Esophagus muscularis mucosa (tissue), 4 donors: Measurements from ENCODE around the gene SLC38A7. TPM values are rescaled to one million over a fixed set of nuclear protein-coding genes. Genes with fewer than 3 reads are reported as not detected.

Experiments
- DNase-seq: peaks from one replicate; pipeline ENCODE4 v3.0.0-alpha.2; 2017; ENCODE audit errors: extremely low spot score
- H3K27ac ChIP-seq, 4 donors: fragments of 200-600 bp; sonication (generic); replicated peaks in 1 of 4; 1 replicate in 3 of 4; 2 replicates in 1 of 4; pipeline ENCODE4 v1.5.1; 2016 to 2019; ENCODE audit warnings: mild to moderate bottlenecking in 1 of 4
- H3K27me3 ChIP-seq, 4 donors: fragments of 200-600 bp; sonication (generic); one replicate each; pipeline versions ENCODE4 v1.5.1 to v1.6.0; 2016 to 2019
- H3K36me3 ChIP-seq, 4 donors: fragments of 200-600 bp; sonication (generic); one replicate each; pipeline ENCODE4 v1.5.1; 2016 to 2019
- H3K4me1 ChIP-seq, 4 donors: fragments of 200-600 bp; sonication (generic); one replicate each; pipeline ENCODE4 v1.5.1; 2016 to 2019
- H3K4me3 ChIP-seq, 4 donors: fragments of 200-600 bp; sonication (generic); 1 replicate in 2 of 4; 2 replicates in 2 of 4; pipeline ENCODE4 v1.5.1; 2016 to 2019; ENCODE audit warnings: mild to moderate bottlenecking in 4 of 4, moderate library complexity in 1 of 4
- H3K9me3 ChIP-seq, 4 donors: fragments of 200-600 bp; sonication (generic); 1 replicate in 3 of 4; 2 replicates in 1 of 4; pipeline ENCODE4 v1.5.1; 2016 to 2019
- EP300 ChIP-seq: sonication (generic); formaldehyde crosslinking; IDR thresholded peaks from one replicate; pipeline ENCODE4 v1.6.1; 2017; ENCODE audit warnings: antibody characterized with exemption
- POLR2A ChIP-seq: fragments of 450-650 bp; IDR thresholded peaks from one replicate; pipeline ENCODE4 v1.6.1; 2017; ENCODE audit warnings: antibody characterized with exemption, moderate library complexity, mild to moderate bottlenecking, low read depth
- POLR2AphosphoS5 ChIP-seq, 2 donors: sonication (generic); formaldehyde crosslinking; IDR thresholded peaks; one replicate each; pipeline ENCODE4 v1.6.1; 2017; ENCODE audit warnings: antibody characterized with exemption in 2 of 2
- WGBS: methylation state at CpG from one replicate; pipeline ENCODE4 v1.1.5; 2018; 5-methylcytosine and 5-hydroxymethylcytosine counted together
- intact Hi-C: fragments of 100-400 bp; cut with DNase I; formaldehyde crosslinking; loops from one replicate; pipeline ENCODE4 v1.15.1; 2023
- total RNA-seq, 4 donors: library from RNA; depleted of rRNA; stranded (reverse); fragments of >200 nt; gene quantifications; one replicate each; pipeline versions ENCODE4 v1.1.0 to v1.2.1, GENCODE V29; 2016
- TF ChIP-seq, protein P1 (sequence below), 3 experiments: fragments of 200-600 bp in 2 of 3; fragments of 450-650 bp in 1 of 3; sonication (generic) in 2 of 3; IDR thresholded peaks; one replicate each; pipeline ENCODE4 v1.5.1; 2017 to 2019; ENCODE audit warnings: antibody characterized with exemption in 3 of 3, mild to moderate bottlenecking in 2 of 3, moderate library complexity in 1 of 3

Gene SLC38A7
- total RNA-seq, 4 donors from 2014 or later = 8.1 to 11.6 (median 10.3) TPM

DNA sequence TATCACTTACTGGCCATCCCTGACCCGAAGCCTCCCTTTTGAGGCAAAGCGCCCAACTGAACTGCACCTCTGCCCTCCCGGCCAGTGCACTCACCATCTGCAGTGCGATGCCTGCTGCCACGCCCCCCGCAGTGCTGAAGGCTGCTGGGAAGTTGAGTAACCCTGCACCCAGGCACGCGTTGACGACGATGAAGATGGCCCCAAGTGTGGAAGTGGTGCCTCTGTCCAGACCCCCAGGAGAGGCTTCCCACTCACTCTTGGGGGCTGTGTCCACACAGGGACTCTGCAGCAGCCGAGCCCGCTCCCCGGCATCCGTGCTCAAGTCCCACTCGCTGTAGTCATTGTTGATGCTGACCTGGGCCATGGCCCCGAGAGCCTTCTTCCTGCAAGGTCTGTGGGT, 4.8 kb downstream of the SLC38A7 start:
- Histone ChIP-seq H3K4me3 (no peak overlapping the region), H3K4me1 (peaks cover 12 to 30% (median 23%) of the 10 kb centered on the region in 4 donors), H3K27ac (no peak overlapping the region), H3K27me3 (no peaks in the 10 kb centered on the region), H3K36me3 (peaks cover 0 to 60% (median 51%) of the 10 kb centered on the region in 4 donors), H3K9me3 (no peaks in the 10 kb centered on the region)
- DNase-seq = no peak
- 92% methylated on average over 15 of the region's 16 CpGs for WGBS
- no peak for TF ChIP-seq POLR2AphosphoS5 (IDR thresholded peaks at IDR 0.05)
- intact Hi-C loops = loop anchor here (2.0 kb wide), 1 partner anchor 77 kb away; no protein-coding TSS in a partner anchor

DNA sequence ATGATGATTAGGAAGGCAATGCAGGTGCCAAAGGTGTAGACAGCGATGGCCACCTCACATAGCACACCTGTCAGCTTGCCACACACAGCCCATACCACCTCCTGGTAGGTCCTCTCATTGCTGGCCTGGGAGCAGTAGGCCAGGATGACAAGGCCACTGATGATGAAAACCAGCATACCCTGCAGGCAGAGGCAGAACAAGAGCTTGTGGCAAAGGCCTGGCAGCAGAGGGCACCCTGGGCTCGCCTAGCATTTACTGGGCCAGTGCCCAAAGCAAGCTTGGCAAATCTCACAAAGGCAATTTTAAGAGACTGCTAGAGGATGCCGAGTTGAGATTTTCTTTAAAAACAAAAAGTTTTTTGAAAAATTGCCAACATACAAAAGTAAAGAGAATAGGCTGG, 5.9 kb downstream of the SLC38A7 start:
- intact Hi-C loops = loop anchor here (2.0 kb wide), 1 partner anchor 78 kb away; no protein-coding TSS in a partner anchor
- Histone ChIP-seq H3K36me3 (peaks cover 0 to 70% (median 61%) of the 10 kb centered on the region in 4 donors), H3K4me1 (peaks cover 9 to 23% (median 16%) of the 10 kb centered on the region in 4 donors), H3K4me3 (no peak overlapping the region), H3K27ac (no peak overlapping the region), H3K9me3 (no peaks in the 10 kb centered on the region), H3K27me3 (no peaks in the 10 kb centered on the region)
- TF ChIP-seq EP300 = no peak
- no peak for TF ChIP-seq POLR2A
- TF ChIP-seq POLR2AphosphoS5 (IDR thresholded peaks at IDR 0.05) = peak; percentile 47 to 71
- TF ChIP-seq, protein P1, sequence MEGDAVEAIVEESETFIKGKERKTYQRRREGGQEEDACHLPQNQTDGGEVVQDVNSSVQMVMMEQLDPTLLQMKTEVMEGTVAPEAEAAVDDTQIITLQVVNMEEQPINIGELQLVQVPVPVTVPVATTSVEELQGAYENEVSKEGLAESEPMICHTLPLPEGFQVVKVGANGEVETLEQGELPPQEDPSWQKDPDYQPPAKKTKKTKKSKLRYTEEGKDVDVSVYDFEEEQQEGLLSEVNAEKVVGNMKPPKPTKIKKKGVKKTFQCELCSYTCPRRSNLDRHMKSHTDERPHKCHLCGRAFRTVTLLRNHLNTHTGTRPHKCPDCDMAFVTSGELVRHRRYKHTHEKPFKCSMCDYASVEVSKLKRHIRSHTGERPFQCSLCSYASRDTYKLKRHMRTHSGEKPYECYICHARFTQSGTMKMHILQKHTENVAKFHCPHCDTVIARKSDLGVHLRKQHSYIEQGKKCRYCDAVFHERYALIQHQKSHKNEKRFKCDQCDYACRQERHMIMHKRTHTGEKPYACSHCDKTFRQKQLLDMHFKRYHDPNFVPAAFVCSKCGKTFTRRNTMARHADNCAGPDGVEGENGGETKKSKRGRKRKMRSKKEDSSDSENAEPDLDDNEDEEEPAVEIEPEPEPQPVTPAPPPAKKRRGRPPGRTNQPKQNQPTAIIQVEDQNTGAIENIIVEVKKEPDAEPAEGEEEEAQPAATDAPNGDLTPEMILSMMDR (IDR thresholded peaks at IDR 0.05) = peak; percentile 58 to 67 (median 65)
- WGBS = 65% methylated on average over 3 of the region's 3 CpGs
- DNase-seq = no peak

DNA sequence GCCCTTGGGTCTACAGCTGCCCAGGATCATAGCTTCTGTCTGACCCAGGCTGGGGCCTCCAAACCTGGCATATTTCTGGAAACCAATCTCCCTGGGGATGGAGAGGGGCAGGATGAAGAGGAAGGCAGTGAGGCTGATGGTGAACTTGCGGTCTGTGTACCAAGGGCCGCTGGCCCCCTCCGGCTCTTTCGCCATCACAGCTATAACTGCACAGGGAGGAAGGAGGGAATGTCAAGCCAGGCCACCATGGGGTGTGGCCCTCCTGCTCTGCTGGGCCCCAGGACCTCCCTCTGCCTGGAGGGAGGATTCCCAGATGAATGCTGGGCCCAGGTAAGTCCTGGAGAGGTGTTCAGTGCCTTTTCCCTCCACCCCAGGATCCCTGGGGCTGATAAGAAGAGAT, 6.3 kb downstream of the SLC38A7 start:
- Histone ChIP-seq H3K27ac (no peak overlapping the region), H3K36me3 (peaks cover 0 to 74% (median 62%) of the 10 kb centered on the region in 4 donors), H3K9me3 (no peaks in the 10 kb centered on the region), H3K27me3 (no peaks in the 10 kb centered on the region), H3K4me1 (peaks cover 5 to 19% (median 12%) of the 10 kb centered on the region in 4 donors), H3K4me3 (no peak overlapping the region)
- no peak for TF ChIP-seq POLR2AphosphoS5 (IDR thresholded peaks at IDR 0.05)
- TF ChIP-seq, protein P1 (IDR thresholded peaks at IDR 0.05) = no peak
- no peak for TF ChIP-seq EP300
- no peak for TF ChIP-seq POLR2A
- DNase-seq = no peak
- intact Hi-C loops = loop anchor here (2.0 kb wide), 1 partner anchor 79 kb away; no protein-coding TSS in a partner anchor
- WGBS = 94% methylated on average over 4 of the region's 4 CpGs

DNA sequence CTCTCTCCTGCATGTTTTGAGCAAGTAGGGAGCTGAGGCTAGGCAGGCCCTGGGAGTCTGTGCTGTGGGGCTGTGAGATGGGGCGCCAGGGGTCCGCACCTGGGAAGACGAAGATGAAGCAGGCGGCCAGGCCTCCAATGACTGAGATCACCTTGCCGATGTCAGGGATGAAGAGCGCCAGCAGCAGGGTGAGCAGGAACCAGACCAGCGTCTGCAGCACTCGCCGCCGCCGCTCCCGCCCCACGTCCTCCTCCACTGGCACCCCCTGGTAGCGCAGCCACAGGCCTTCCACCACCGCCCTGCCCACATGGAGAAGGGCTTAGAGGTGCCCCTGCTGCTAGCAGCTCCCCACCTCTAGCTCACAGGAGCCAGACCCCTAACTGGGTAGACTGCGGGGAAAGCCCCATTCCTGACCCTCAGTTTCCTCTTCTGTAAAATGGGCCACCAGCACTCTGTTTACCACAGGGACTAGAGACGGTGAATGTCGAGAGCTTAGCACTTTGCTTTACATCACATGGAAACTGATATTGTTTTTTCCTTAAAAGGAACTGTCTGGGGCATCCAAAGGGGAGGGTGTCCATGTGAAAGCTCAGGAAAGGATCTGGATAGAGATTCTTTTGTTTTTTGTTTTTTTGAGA, 13.5 kb downstream of the SLC38A7 start:
- Histone ChIP-seq H3K27me3 (no peaks in the 10 kb centered on the region), H3K9me3 (no peaks in the 10 kb centered on the region), H3K4me1 (no peaks in the 10 kb centered on the region), H3K27ac (no peak overlapping the region), H3K4me3 (no peak overlapping the region), H3K36me3 (peaks cover 18 to 89% (median 83%) of the 10 kb centered on the region in 4 donors)
- DNase-seq = no peak
- intact Hi-C loops = no loop called here
- no peak for TF ChIP-seq POLR2AphosphoS5 (IDR thresholded peaks at IDR 0.05)
- no peak for TF ChIP-seq POLR2A
- TF ChIP-seq, protein P1 (IDR thresholded peaks at IDR 0.05) = no peak
- TF ChIP-seq EP300 = no peak
- 92% methylated on average over 17 of the region's 18 CpGs for WGBS

DNA sequence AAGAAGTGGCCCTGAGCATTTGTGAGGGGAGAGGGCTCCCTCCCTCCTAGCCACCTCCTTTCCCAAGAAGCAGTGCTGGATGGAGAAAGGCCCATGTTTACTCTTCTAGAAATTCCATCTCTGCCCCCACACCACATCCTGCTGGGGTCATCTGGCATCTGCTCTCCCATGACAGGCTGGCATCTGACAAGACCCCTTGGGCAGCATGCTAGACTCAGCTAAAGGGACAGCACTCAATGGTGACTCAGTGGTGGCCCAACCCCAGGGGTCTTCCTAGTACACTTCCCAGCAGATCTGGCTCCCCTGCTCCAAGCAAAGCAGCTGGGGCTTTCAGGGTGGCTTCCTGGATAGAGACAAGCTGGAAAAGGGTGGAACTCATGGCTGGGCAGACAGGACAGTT, 14.4 kb downstream of the SLC38A7 start:
- Histone ChIP-seq H3K4me1 (no peaks in the 10 kb centered on the region), H3K9me3 (no peaks in the 10 kb centered on the region), H3K36me3 (peaks cover 18 to 82% (median 77%) of the 10 kb centered on the region in 4 donors), H3K27me3 (no peaks in the 10 kb centered on the region), H3K27ac (no peak overlapping the region), H3K4me3 (no peak overlapping the region)
- no peak for TF ChIP-seq POLR2AphosphoS5 (IDR thresholded peaks at IDR 0.05)
- TF ChIP-seq POLR2A = no peak
- TF ChIP-seq, protein P1 (IDR thresholded peaks at IDR 0.05) = no peak
- TF ChIP-seq EP300 = no peak
- intact Hi-C loops = no loop called here
- no peak for DNase-seq
